Panc1 (cell line): ENCODE data around the gene MAPKAP1.

Source experiments
- POLR2AphosphoS5 ChIP-seq: IDR thresholded peaks from 2 replicates; pipeline ENCODE4 v1.6.1; 2012; ENCODE audit warnings: mild to moderate bottlenecking, low read depth, low read length, moderate library complexity
- SIN3A ChIP-seq: IDR thresholded peaks from 2 replicates; pipeline ENCODE4 v1.6.1; 2012; ENCODE audit warnings: low read depth, mild to moderate bottlenecking, low read length, moderate library complexity, borderline replicate concordance; ENCODE audit not compliant: insufficient read depth
- TCF7L2 ChIP-seq: IDR thresholded peaks from 2 replicates; pipeline ENCODE4 v1.6.1; 2011; ENCODE audit warnings: mild to moderate bottlenecking, low read depth, low read length, inconsistent platforms
- TF ChIP-seq, protein P1 (sequence below): fragments of 450-650 bp; IDR thresholded peaks from 2 replicates; pipeline ENCODE4 v1.5.1; 2017; ENCODE audit warnings: mild to moderate bottlenecking
- TF ChIP-seq, protein P2 (sequence below), 2 experiments: IDR thresholded peaks; 2 replicates each; pipeline ENCODE4 v1.6.1; 2011 to 2012; ENCODE audit warnings: low read depth in 2 of 2, control low read depth in 1 of 2, low read length in 1 of 2, mild to moderate bottlenecking in 1 of 2, moderate library complexity in 1 of 2; ENCODE audit not compliant: insufficient read depth in 1 of 2

DNA sequence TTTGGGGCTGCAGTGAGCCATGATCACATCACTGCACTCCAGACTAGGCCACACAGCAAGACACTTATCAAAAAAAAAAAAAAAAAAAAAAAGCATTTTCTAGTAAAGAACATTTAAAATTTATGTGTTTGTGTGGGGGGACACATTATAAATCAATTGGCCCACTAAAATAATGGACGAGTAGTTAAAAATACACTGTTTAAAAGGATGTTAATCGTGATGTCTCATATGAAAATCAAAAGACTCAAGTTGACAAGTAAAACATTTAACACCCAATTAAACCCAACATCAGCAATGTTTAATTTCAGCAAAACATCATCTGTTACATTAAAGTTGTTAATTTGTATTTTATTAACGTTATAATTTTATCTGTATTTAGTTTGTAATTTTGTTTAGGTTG is 152.3 kb downstream of the MAPKAP1 start:
- TF ChIP-seq, protein P1, sequence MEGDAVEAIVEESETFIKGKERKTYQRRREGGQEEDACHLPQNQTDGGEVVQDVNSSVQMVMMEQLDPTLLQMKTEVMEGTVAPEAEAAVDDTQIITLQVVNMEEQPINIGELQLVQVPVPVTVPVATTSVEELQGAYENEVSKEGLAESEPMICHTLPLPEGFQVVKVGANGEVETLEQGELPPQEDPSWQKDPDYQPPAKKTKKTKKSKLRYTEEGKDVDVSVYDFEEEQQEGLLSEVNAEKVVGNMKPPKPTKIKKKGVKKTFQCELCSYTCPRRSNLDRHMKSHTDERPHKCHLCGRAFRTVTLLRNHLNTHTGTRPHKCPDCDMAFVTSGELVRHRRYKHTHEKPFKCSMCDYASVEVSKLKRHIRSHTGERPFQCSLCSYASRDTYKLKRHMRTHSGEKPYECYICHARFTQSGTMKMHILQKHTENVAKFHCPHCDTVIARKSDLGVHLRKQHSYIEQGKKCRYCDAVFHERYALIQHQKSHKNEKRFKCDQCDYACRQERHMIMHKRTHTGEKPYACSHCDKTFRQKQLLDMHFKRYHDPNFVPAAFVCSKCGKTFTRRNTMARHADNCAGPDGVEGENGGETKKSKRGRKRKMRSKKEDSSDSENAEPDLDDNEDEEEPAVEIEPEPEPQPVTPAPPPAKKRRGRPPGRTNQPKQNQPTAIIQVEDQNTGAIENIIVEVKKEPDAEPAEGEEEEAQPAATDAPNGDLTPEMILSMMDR = no peak
- no peak for TF ChIP-seq POLR2AphosphoS5
- TF ChIP-seq, protein P2, sequence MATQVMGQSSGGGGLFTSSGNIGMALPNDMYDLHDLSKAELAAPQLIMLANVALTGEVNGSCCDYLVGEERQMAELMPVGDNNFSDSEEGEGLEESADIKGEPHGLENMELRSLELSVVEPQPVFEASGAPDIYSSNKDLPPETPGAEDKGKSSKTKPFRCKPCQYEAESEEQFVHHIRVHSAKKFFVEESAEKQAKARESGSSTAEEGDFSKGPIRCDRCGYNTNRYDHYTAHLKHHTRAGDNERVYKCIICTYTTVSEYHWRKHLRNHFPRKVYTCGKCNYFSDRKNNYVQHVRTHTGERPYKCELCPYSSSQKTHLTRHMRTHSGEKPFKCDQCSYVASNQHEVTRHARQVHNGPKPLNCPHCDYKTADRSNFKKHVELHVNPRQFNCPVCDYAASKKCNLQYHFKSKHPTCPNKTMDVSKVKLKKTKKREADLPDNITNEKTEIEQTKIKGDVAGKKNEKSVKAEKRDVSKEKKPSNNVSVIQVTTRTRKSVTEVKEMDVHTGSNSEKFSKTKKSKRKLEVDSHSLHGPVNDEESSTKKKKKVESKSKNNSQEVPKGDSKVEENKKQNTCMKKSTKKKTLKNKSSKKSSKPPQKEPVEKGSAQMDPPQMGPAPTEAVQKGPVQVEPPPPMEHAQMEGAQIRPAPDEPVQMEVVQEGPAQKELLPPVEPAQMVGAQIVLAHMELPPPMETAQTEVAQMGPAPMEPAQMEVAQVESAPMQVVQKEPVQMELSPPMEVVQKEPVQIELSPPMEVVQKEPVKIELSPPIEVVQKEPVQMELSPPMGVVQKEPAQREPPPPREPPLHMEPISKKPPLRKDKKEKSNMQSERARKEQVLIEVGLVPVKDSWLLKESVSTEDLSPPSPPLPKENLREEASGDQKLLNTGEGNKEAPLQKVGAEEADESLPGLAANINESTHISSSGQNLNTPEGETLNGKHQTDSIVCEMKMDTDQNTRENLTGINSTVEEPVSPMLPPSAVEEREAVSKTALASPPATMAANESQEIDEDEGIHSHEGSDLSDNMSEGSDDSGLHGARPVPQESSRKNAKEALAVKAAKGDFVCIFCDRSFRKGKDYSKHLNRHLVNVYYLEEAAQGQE (IDR thresholded peaks at IDR 0.05; ENCODE audit: insufficient read depth in 1 of 2, low read depth in 2 of 2, low read length in 1 of 2) = no peak
- no peak for TF ChIP-seq SIN3A
- no peak for TF ChIP-seq TCF7L2
